Sigmoid colon (tissue), 4 donors: ENCODE data around the gene RBPMS2.

Source experiments
- CTCF ChIP-seq, 4 experiments: fragments of 450-650 bp in 3 of 4; fragments of 200-600 bp in 1 of 4; IDR thresholded peaks; one replicate each; pipeline ENCODE4 v1.5.1; 2016 to 2019; ENCODE audit warnings: antibody characterized with exemption in 4 of 4, mild to moderate bottlenecking in 3 of 4, moderate library complexity in 2 of 4
- EP300 ChIP-seq, 4 donors: sonication (generic); formaldehyde crosslinking; IDR thresholded peaks; one replicate each; pipeline ENCODE4 v1.6.1; 2017; ENCODE audit warnings: antibody characterized with exemption in 4 of 4
- POLR2A ChIP-seq, 2 donors: fragments of 450-650 bp; IDR thresholded peaks; one replicate each; pipeline ENCODE4 v1.6.1; 2016; ENCODE audit warnings: antibody characterized with exemption in 2 of 2, mild to moderate bottlenecking in 2 of 2, moderate library complexity in 2 of 2
- POLR2AphosphoS5 ChIP-seq, 4 donors: sonication (generic); formaldehyde crosslinking; IDR thresholded peaks; one replicate each; pipeline ENCODE4 v1.6.1; 2017; ENCODE audit warnings: antibody characterized with exemption in 4 of 4

GRCh38 chr15:64705006-64705405 lies 70.4 kb downstream of the RBPMS2 start:
- TF ChIP-seq POLR2AphosphoS5 (IDR thresholded peaks at IDR 0.05) = no peak
- TF ChIP-seq POLR2A (IDR thresholded peaks at IDR 0.05) = no peak
- no peak for TF ChIP-seq CTCF (IDR thresholded peaks at IDR 0.05)
- TF ChIP-seq EP300 (IDR thresholded peaks at IDR 0.05) = no peak
